HG02610 (cell line): ENCODE results near the gene FAM107B.
A peak's percentile ranks its signal among the peaks of the same experiment; 100 is the strongest.
"Not testable (repeated sequence)": the region's sequence is repeated elsewhere in the genome, so short reads cannot be mapped to it uniquely, and the experiment has no call there.

Experiments
- ATAC-seq: cut with Tn5 transposase; IDR thresholded peaks from one replicate; pipeline ENCODE4 v1.9.1; 2021; ENCODE audit warnings: mild to moderate bottlenecking, moderate library complexity; ENCODE audit not compliant: unreplicated experiment

Gene FAM107B

DNA sequence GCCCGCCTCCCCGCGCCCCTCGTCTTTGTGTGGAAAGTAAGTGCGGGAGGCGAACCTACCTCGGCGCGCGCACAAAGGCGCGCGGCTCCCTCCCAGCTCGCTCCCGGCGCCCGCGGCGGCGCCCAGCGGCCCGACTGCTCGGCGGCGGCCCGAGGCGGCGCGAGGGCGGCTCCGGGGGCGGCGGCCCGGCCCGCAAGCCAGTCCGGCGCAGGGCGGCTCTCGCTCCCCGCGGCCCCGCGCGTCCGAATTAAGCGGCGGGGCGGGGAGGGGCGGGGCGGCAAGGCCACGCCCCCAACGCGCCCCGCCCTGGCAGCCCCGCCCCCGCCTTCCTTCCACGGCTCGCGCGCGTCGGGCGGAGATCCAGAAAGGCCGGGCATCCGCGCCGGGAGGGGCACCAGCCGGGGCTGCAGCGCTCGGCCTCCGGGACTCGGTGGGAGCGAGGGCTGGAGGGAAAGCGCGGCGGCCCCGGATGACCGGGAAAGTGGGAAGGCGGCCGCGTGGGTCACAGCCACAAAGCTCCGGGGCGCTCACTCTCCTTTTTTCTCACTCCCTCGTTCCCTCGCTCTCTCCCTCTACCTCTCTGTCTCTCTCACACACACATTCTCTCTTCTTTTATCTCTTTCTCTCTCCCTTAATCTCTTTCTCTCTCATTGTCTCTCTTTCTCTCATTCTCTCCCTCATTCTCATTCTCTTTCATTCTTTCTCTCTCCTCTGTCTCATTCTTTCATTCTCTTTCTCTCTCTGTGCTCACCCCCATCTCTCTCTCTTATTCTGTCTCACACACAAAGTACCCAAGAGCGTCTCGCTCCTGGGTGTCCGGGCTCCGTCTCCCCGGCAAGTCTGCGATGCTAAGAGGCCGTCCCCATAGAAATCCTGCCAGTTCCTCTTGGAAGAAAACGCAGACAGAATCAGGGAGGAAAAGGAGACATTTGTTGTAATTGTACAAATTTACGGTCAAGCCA is 170.2 kb downstream of the FAM107B start:
- peak; percentile 34 for ATAC-seq

DNA sequence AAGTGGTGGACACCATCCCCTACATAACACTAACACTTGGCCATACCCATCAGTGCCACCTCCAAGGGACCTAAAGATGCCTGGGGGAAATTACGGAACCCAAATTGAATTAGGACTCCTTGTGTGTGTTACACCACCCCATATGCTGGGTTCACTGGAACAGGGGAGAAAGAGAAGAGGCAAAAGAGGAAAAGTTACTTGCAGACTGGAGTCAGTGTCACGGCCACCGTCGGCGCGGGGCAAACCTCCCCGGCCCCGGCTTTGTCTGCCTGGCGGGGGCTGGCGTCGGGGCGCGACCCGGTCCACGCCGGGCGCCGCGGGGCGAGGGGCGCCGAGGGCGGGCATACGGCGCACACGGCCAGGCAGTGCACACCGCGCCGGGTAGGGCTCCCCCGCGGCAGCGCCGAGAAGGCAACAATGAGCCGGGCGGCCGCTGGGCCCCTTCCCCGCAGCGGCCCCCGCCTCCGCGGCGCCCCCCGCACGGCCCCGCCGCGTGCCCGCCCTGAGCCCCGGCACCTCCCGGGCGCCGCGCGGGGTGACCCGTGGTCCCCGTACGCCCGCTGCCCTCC is 171.1 kb downstream of the FAM107B start:
- ATAC-seq, result no peak

DNA sequence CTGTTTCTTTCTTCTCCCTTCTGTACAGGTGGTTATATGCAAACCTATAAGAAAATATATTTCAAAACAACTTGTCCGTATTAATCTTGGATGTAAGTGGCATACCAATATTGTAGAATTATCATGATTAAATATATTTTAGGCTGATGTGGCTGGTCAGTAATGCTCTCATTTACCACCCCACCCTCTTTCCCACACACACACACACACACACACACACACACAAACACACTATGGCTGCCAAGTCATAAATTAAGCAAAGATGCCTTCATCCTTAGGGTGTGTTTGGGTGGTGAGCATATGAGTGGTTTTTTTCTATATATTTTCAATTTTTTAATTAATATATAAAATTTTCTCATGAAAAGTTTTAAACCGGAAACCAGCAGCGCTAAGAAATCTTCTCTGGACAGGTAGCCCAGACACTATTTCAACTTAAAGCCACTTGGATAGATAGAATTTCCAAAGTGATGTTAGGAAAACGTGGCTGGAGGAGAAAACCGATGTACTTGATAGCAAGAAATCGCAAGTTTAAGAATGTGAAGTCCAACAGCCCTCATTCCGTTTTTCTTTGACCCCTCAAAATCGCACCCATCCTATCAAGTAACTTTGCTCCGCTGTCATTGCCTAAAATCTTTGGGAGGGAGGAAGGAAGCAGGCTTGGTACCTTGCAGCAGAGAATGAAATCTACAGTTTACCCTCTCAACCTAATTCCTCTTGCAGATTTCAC is 171.7 kb downstream of the FAM107B start:
- no peak for ATAC-seq

DNA sequence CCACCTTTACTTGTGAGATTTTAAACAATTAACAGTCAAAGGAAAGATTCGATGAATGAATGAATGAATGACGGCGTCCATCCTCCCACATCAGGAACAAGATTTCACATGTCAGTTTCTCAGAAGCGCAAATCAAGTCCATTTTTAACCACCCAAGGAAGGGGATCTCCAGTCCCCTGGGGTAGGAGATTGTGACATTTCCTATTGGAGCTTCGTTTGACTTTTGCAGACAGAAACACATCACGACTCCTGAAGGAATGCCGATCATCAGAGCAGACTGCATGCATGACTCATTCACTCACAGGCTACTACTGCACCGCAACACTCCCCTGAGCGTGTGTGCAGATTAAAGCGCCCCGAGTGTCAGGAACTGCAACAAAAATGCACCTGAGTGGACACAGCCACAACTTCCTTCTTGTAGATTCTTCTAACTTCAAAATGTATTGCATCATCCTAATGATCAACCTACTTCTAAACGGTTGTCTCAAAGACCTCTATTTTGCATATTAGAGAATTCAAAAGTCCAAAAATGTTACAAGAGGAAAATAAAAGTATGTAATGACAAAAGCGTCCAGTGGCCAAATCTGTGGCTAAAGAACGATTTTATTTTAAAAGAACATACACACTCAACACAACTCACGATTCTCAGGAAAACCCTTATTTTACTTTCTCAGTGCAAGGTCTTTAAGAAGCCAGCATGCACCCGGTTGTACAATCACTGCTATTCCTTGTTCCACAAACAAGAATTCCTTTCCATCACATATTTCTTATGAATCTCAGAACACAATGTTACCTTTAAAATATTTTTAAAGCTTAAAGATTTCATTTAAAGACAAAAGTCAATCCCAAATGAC is 172.6 kb downstream of the FAM107B start:
- peak; percentile 47 for ATAC-seq

DNA sequence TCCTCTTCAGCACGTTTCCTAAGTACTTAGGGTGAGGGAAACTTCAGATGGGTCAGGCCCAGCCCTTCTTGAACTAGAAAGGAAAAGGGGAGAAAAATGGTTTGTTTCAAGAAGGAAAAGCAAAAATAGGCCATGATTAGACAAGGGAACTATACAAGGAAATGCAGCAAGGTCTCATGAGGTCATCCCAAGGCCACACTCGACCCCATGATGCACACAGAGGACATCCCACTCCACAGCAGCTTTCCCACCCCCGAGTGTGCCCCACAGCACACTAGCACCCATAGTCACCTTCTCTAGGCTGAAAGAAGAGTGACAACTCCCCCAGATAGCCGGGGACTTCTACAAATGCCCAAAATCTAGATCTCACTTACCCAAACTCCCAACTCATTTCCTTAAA is 173.4 kb downstream of the FAM107B start:
- ATAC-seq, result no peak

DNA sequence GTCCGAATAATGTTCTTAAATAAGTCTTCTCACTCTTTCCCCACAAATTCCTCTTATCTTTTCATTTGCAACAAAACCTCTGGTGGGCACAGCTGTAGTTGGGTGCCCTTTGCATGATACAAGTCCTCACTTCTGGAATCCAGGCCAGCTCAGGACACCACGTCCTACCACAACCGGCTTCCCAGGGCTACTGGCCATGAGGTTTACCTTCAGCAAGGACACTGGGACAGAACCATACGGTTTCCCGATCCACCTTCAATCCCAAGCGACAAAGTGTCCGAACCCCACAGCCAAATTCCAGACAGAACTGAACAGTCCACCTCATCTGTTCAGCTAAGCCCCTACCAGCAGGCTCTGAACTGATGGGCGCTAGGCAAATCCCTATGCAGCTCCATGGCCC is 174.6 kb downstream of the FAM107B start:
- ATAC-seq, result no peak

DNA sequence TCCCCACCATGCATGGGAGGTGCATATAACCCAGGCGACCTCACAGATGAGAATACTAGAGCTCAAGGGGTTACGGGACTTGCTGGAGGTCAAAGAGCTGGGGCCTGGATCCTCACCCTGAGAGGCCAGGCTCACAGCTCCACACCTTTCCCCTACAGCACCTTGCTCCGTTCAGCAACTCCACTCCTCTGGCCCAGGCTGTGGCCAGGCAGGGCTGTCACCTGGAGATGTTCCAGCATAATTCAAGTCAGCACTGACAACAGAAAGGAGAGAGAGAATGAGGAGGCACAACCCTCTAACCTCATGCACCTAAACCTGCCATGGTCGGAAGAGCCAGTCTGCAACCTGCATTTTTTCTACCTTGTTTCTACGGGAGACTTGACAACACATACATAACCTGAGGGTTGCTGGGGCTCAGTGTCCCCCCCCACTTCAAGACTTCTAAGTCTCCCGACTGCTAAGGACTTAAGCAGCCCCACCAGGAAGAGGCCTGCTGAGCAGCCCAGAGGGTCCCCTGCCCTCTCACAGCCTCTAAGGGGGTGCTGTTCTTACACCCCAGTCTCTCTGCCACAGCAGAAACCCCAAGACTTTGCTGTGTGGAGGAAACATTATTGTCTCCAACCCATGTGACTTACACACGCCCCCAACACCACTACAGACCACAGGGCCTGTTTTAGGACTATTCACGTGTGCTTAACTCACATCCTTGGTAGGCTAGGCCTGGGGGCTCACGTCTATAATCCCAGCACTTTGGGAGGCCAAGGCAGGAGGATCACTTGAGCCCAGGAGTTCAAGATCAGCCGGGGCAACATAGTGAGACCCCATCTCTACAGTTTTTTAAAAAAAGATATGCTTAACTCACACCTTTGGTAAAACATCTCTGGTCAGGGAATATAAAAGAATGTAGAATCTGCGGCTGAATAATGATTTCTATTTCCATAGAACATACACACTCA is 175.6 kb downstream of the FAM107B start:
- no peak for ATAC-seq

DNA sequence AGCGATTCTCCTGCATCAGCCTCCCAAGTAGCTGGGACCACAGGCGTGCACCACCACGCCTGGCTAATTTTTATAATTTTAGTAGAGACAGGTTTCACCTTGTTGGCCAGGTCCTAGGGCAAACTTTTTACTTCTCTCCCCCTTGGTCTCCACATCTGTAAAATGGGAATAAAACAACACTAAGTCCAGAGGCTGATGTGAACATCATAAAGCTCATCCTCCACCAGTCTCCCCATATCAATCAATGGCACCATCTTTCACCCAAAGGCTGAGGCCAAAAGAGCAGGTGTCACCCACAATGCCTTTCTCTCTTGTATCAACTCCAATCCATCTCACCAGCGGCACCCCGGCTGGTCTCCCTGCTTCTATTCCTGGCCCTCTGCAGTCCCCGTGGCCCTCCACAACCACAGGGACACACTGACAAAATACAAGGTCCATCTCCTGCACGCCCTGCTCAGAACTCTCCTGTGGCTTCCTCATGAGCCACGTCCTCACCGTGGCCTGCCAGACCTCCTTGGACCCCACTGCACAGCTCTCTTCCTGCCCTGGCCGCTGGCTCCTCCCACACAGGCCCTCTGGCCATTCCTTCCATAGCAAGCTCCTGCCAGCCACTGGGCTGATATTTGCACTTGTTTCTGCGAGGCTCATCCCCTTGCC is 179.0 kb downstream of the FAM107B start:
- no peak for ATAC-seq

DNA sequence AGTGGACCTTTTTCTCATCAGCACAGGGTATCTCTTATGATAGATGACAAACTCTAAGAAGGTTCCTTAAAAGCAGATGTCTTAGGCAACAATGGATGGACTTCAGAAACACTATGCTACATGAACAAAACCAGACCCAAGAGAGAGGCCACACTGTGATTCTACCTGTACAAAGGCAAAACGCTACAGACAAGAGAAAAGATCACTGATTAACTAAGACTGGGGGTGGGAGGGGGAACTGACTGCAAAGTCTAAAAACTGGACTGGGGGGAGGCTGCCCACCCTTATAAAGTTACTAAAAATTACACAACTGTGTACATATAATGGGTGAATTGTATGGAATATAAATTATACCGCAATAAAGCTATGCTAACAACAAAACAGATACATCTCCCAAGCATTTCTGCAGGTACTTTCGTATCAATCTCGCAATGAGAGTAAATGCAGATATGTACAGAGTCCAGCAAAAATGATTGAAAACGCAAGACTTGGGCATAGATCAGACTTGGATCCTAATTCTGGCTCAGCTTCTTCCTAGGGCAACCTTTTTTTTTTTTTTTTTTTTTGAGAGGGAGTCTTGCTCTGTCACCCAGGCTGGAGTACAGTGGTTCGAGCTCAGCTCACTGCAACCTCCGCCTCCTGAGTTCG is 179.7 kb downstream of the FAM107B start:
- no peak for ATAC-seq

DNA sequence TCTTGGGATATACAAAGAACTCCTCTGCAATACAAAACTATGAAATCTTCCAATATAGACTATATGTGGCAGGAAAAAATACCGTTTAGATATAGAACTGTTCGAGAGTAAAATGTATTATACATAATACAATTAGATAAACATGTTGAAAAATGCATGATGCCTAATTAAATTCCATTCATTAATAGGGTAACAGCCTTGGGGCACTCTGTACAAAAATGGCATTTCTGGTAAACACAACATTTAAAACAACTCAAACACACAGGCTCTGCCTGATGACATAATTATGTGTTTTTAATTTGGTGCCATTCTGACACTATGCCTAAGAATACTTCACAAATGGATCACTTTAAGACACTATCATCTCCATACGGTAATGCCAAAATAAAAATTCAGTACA is 180.9 kb downstream of the FAM107B start:
- ATAC-seq, result no peak

DNA sequence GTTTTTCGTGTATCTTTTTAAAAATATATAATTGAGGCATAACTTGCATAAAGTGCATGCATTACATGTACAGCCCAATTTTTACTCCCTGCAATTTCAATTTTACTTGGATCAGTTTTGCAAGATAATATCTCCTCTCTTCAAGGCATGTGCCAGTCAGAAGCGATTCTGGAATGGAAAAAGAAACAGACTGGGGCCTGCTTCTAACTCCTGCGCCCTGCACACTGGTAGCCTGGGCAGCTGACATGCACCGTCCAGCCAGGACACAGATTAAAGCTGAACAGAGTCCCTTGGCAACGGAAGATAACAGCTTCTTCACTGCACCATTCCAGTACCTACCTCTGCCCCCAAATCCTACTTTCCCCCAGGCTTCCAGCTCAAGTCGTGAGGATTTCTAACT is 182.1 kb downstream of the FAM107B start:
- ATAC-seq, result no peak

DNA sequence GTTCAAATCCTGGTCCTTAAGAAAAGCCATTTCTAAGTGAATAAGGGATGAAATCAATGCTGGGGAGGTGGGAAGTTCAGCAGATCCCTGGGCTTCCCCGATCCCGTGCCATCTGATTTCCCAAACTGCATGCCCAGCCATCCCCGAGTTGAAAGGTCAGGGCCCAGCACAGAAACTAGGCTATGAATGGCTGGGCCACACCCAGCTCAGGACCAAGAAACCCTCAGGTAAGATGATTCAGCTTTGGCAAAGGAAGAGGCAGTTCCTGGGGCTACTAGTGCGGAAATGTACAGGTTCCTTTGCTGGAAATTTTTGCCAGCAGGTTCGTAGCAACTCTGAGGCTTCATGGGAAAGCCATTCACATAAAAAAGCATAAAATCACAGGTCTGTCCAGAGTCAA is 182.7 kb downstream of the FAM107B start:
- ATAC-seq, result no peak

DNA sequence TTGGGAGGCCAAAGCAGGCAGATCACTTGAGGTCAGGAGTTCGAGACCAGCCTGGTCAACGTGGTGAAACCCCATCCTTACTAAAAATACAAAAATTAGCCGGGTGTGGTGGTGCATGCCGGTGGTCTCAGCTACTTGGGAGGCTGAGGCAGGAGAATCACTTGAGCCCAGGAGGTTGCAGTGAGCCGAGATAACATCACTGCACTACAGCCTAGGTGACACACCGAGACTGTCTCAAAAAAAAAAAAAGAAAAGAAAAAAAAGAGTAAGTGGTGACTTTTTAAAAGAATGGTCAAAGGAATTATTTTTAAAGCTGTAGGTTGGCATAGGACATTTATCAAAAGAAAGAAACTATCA is 185.8 kb downstream of the FAM107B start:
- not testable (repeated sequence) for ATAC-seq

DNA sequence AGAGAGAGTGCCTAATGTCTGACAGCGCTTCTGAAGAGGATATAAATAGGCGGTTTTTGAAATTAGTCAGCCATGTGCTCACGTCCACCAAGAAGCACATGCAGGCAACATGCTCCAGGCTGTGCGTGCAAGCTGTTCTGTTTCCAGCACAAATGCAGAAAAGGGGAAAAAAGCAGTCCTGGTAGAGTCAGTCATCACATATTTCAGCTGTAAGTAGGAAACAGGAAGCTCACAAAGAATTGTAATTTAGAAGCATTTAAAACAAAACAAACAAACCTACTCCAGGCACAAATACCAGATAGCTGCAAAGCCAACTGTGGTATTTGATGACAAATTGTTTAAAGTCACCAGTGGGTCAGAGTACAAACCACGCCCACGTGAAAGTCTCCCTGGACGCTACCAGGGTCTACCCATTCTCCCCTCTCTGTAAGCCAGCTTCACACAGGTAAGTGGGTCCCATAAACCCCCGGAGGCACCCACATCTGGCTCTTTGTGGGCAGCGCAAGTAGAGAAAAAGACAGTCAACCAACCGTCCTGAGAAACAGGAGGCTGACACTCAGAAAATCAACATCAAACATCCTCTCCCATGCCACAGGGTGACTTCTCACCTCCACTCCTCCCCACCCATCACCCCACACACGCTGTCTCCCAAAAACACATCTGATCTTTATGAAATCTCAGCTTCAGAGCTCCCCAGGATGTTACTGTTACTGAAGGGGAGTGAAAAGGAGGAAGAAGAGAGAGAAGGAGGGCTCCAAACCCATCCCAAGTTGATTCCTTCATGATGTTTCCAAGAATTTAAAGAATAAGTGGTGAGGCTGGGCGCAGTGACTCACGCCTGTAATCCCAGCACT is 186.4 kb downstream of the FAM107B start:
- peak; percentile 73 for ATAC-seq

DNA sequence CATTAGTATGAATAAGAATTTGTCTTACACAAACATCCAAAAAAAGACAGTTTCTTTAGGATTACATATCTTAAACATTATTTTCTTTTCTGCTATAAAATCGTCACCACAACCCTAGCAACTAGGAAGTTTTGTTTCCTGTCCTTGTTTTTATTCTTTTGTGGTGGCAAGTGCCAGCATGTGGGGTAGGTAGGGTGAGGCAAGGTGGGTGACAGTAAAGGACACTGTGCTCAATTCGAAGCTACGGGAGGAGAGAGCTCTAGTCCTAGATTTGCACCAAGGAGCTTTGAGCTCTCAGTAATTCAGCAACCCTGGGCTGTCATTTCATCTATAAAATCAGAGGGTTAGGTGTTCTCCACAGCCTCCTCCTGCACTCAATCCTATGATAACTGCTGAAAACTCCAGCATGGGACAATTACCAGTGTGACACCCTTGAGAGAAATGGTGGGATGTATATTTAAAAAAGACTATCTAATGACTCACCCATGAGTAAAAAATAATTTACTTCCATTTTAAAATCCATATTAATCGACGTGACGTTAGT is 187.1 kb downstream of the FAM107B start:
- ATAC-seq, result peak; percentile 3

DNA sequence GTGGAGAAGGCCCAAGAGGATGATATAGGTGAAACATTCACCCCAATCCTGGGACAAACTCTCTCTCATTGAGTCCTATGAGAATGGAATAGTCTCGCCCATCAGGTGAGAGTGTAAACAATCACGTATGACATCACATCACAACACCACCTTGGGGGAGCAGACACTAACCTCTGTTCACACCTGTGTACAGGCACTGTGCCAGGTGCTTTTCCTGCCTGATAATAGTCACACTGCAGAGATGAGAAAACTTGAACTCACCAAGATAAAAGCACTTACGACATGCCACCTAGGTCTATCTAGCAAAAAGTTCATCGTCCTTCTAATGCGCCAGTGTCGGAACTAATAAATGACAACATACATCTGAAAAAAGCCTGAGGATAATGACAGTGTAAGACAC is 187.8 kb downstream of the FAM107B start:
- ATAC-seq, result no peak
